GM19397 (cell line): ENCODE measurements around the gene TMEM174.
A peak's percentile ranks its signal among the peaks of the same experiment; 100 is the strongest.

Experiments used
- ATAC-seq: cut with Tn5 transposase; IDR thresholded peaks from one replicate; pipeline ENCODE4 v1.9.1; 2021; ENCODE audit warnings: mild to moderate bottlenecking, moderate library complexity; ENCODE audit not compliant: unreplicated experiment

Gene TMEM174

GRCh38 chr5:73152411-73153388, 20.3 kb upstream of the TMEM174 start:
- ATAC-seq = no peak

- no peak for ATAC-seq
Observed at GRCh38 chr5:73153513-73153912, 19.5 kb upstream of the TMEM174 start.

- no peak for ATAC-seq
Observed at GRCh38 chr5:73154208-73155006, 18.6 kb upstream of the TMEM174 start.

GRCh38 chr5:73155271-73156222, 17.4 kb upstream of the TMEM174 start:
- no peak for ATAC-seq

GRCh38 chr5:73157414-73158303, 15.3 kb upstream of the TMEM174 start:
- ATAC-seq = no peak

- ATAC-seq = no peak
Observed at GRCh38 chr5:73158313-73158712, 14.7 kb upstream of the TMEM174 start.

GRCh38 chr5:73160239-73160671, 12.7 kb upstream of the TMEM174 start:
- ATAC-seq = peak; percentile 76

- ATAC-seq = no peak
Observed at GRCh38 chr5:73170522-73170921, 2.5 kb upstream of the TMEM174 start.

- no peak for ATAC-seq
Observed at GRCh38 chr5:73171495-73171894, 1.5 kb upstream of the TMEM174 start.

GRCh38 chr5:73174100-73174815, 1.3 kb downstream of the TMEM174 start:
- no peak for ATAC-seq

GRCh38 chr5:73176250-73176649, 3.3 kb downstream of the TMEM174 start:
- no peak for ATAC-seq

GRCh38 chr5:73178265-73178664, 5.3 kb downstream of the TMEM174 start:
- ATAC-seq = no peak

- ATAC-seq = no peak
Observed at GRCh38 chr5:73179730-73180129, 6.7 kb downstream of the TMEM174 start.

- no peak for ATAC-seq
Observed at GRCh38 chr5:73180566-73180965, 7.6 kb downstream of the TMEM174 start.

GRCh38 chr5:73182307-73182706, 9.3 kb downstream of the TMEM174 start:
- no peak for ATAC-seq

- no peak for ATAC-seq
Observed at GRCh38 chr5:73183000-73183399, 10.0 kb downstream of the TMEM174 start.

GRCh38 chr5:73183481-73183891, 10.5 kb downstream of the TMEM174 start:
- no peak for ATAC-seq

GRCh38 chr5:73186976-73187375, 14.0 kb downstream of the TMEM174 start:
- no peak for ATAC-seq
